Adrenal gland (tissue), 12 donors: ENCODE results near the gene ALPG. TPM values are rescaled to one million over a fixed set of nuclear protein-coding genes. Genes with fewer than 3 reads are reported as not detected.
A peak's percentile ranks its signal among the peaks of the same experiment; 100 is the strongest.
"Not testable (repeated sequence)": the region's sequence is repeated elsewhere in the genome, so short reads cannot be mapped to it uniquely, and the experiment has no call there.

ENCODE experiments used
- DNase-seq, 7 donors: peaks; one replicate each; pipeline ENCODE4 v3.0.0-alpha.2; 2019 to 2020
- H3K27ac ChIP-seq, 5 donors: fragments of 200-600 bp; sonication (generic) in 4 of 5; 1 replicate in 3 of 5; 2 replicates in 2 of 5; pipeline versions ENCODE4 v1.5.1 to v1.8.0; 2016 to 2020; ENCODE audit warnings: mild to moderate bottlenecking in 1 of 5
- H3K27me3 ChIP-seq: fragments of 200-600 bp; 2 replicates; pipeline ENCODE4 v1.8.0; 2021
- H3K36me3 ChIP-seq, 2 donors: fragments of 200-600 bp; replicated peaks in 1 of 2; 1 replicate in 1 of 2; 2 replicates in 1 of 2; pipeline versions ENCODE4 v1.5.1 to v1.8.0; 2018 to 2022
- H3K4me1 ChIP-seq, 2 donors: fragments of 200-600 bp; replicated peaks in 1 of 2; 1 replicate in 1 of 2; 2 replicates in 1 of 2; pipeline versions ENCODE4 v1.5.1 to v1.8.0; 2018 to 2021
- H3K4me3 ChIP-seq, 4 donors: fragments of 200-600 bp; sonication (generic) in 3 of 4; one replicate each; pipeline ENCODE4 v1.5.1; 2016 to 2018
- H3K9me3 ChIP-seq, 3 donors: fragments of 200-600 bp; sonication (generic) in 1 of 3; replicated peaks in 1 of 3; 1 replicate in 2 of 3; 2 replicates in 1 of 3; pipeline versions ENCODE4 v1.5.1 to v1.8.0; 2016 to 2021
- POLR2A ChIP-seq, 2 donors: fragments of 450-650 bp; IDR thresholded peaks; one replicate each; pipeline ENCODE4 v1.6.1; 2017; ENCODE audit warnings: antibody characterized with exemption in 2 of 2, mild to moderate bottlenecking in 2 of 2, moderate library complexity in 1 of 2
- WGBS, 4 donors: extraction: QIAGEN DNeasy Blood & Tissue Kit in 2 of 4; methylation state at CpG; one replicate each; pipeline versions ENCODE4 v1.1.5 to v1.1.7; 2013 to 2017; 5-methylcytosine and 5-hydroxymethylcytosine counted together
- intact Hi-C, 2 donors: fragments of 100-400 bp; cut with DNase I; formaldehyde crosslinking; loops; one replicate each; pipeline versions ENCODE4 v1.14.1 to v1.15.0; 2022 to 2023
- polyA plus RNA-seq, 3 donors: library from polyadenylated mRNA; stranded (reverse); fragments of 200-250 nt in 2 of 3; fragments of 350-450 nt in 1 of 3; fragmentation: Illumina TruSeq in 1 of 3; extraction: RNeasy Lipid Tissue Mini Kit (QIAGEN cat#74804) in 1 of 3; gene quantifications; one replicate each; pipeline ENCODE4 v1.2.3, GENCODE V29; 2013 to 2014
- total RNA-seq, 9 donors: library from RNA; depleted of rRNA in 4 of 9; stranded (reverse); fragments of >200 nt in 4 of 9; fragments of 120-200 nt in 1 of 9; fragmentation: NEBNext Ultra II Directional in 1 of 9; extraction: Animal tissue kit (Norgen Biotek cat#: 25700) in 1 of 9; gene quantifications; one replicate each; pipeline versions ENCODE4 v1.1.0 to v1.2.4, GENCODE V29; 2013 to 2023
- TF ChIP-seq, protein P1 (sequence below), 6 experiments: fragments of 450-650 bp in 4 of 6; fragments of 200-600 bp in 2 of 6; sonication (generic) in 1 of 6; IDR thresholded peaks; 1 replicate in 5 of 6; 2 replicates in 1 of 6; pipeline versions ENCODE4 v1.5.1 to v1.8.0; 2016 to 2021; ENCODE audit warnings: antibody characterized with exemption in 6 of 6, mild to moderate bottlenecking in 2 of 6, moderate library complexity in 1 of 6
- donor health status: healthy with polysubstance abuse.
- donor health status: Bipolar disorder and iron deficiency.
- donor health status: DM: yes; HTN: yes; CAD: no.
- donor health status: DM: no; HTN: no; CAD: no.
- donor health status: DM: no; HTN: no; CAD: no.
- donor health status: DM: yes; HTN: yes; CAD: no.

Gene ALPG
- total and polyA plus RNA-seq, 12 donors, result not detected

DNA sequence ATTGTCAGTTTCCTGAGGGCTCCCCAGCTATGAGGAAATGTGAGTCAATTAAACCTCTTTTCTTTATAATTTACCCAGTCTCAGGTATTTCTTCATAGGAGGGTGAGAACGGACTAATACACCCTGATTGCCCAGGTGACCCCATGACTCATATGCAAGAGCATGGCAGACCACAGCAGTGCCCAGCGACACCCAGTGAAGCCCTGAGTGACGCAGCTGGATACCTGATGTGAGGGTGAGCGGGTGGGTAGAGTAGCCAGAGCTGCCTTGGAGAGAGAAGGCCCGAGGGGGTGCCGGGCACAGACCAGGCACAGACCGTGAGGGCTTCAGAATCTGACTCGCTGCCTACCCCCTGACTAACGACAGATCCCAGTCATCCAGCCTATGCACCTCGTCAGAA is 15.4 kb downstream of the ALPG start:
- no peaks in the 10 kb centered on the region for H3K9me3 ChIP-seq
- H3K27me3 ChIP-seq, result peaks cover 45% of the 10 kb centered on the region
- H3K4me3 ChIP-seq, result no peak overlapping the region
- no peaks in the 10 kb centered on the region for H3K36me3 ChIP-seq
- 91 to 94% (median 92%) methylated on average over 10 of the region's 10 CpGs for WGBS, 4 donors
- no peak for DNase-seq
- intact Hi-C loops, result no loop called here
- peaks cover 0 to 19% of the 10 kb centered on the region in 2 donors for H3K4me1 ChIP-seq
- no peak overlapping the region for H3K27ac ChIP-seq
- no peak for TF ChIP-seq POLR2A (IDR thresholded peaks at IDR 0.05)
- TF ChIP-seq, protein P1, sequence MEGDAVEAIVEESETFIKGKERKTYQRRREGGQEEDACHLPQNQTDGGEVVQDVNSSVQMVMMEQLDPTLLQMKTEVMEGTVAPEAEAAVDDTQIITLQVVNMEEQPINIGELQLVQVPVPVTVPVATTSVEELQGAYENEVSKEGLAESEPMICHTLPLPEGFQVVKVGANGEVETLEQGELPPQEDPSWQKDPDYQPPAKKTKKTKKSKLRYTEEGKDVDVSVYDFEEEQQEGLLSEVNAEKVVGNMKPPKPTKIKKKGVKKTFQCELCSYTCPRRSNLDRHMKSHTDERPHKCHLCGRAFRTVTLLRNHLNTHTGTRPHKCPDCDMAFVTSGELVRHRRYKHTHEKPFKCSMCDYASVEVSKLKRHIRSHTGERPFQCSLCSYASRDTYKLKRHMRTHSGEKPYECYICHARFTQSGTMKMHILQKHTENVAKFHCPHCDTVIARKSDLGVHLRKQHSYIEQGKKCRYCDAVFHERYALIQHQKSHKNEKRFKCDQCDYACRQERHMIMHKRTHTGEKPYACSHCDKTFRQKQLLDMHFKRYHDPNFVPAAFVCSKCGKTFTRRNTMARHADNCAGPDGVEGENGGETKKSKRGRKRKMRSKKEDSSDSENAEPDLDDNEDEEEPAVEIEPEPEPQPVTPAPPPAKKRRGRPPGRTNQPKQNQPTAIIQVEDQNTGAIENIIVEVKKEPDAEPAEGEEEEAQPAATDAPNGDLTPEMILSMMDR (IDR thresholded peaks at IDR 0.05), result no peak

DNA sequence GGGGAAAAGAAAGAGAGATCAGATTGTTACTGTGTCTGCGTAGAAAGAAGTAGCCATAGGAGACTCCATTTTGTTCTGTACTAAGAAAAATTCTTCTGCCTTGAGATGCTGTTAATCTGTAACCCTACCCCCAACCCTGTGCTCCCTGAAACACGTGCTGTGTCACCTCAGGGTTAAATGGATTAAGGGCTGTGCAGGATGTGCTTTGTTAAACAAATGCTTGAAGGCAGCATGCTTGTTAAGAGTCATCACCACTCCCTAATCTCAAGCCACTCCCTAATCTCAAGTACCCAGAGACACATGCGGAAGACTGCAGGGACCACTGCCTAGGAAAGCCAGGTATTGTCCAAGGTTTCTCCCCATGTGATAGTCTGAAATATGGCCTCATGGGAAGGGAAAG is 16.4 kb downstream of the ALPG start:
- Histone ChIP-seq H3K4me1 (peaks cover 0 to 19% of the 10 kb centered on the region in 2 donors), H3K27me3 (peaks cover 45% of the 10 kb centered on the region)
- intact Hi-C loops, DNase-seq, H3K9me3 ChIP-seq, H3K36me3 ChIP-seq, H3K4me3 ChIP-seq, H3K27ac ChIP-seq: not testable (repeated sequence)
- 50 to 80% (median 59%) methylated on average over 2 to 3 of the region's 3 CpGs for WGBS, 4 donors

DNA sequence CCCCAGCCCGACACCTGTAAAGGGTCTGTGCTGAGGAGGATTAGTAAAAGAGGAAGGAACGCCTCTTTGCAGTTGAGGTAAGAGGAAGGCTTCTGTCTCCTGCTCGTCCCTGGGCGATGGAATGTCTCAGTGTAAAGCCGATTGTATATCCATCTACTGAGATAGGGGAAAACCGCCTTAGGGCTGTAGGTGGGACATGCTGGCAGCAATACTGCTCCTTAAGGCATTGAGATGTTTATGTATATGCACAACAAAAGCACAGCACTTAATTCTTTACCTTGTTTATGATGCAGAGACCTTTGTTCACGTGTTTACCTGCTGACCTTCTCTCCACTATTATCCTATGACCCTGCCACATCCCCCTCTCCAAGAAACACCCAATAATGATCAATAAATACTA is 16.8 kb downstream of the ALPG start:
- intact Hi-C loops, DNase-seq, H3K36me3 ChIP-seq, H3K9me3 ChIP-seq, H3K27ac ChIP-seq, H3K4me3 ChIP-seq: not testable (repeated sequence)
- 32 to 38% (median 35%) methylated on average over 6 to 7 of the region's 7 CpGs for WGBS, 4 donors
- Histone ChIP-seq H3K4me1 (peaks cover 0 to 19% of the 10 kb centered on the region in 2 donors), H3K27me3 (peaks cover 43% of the 10 kb centered on the region)

DNA sequence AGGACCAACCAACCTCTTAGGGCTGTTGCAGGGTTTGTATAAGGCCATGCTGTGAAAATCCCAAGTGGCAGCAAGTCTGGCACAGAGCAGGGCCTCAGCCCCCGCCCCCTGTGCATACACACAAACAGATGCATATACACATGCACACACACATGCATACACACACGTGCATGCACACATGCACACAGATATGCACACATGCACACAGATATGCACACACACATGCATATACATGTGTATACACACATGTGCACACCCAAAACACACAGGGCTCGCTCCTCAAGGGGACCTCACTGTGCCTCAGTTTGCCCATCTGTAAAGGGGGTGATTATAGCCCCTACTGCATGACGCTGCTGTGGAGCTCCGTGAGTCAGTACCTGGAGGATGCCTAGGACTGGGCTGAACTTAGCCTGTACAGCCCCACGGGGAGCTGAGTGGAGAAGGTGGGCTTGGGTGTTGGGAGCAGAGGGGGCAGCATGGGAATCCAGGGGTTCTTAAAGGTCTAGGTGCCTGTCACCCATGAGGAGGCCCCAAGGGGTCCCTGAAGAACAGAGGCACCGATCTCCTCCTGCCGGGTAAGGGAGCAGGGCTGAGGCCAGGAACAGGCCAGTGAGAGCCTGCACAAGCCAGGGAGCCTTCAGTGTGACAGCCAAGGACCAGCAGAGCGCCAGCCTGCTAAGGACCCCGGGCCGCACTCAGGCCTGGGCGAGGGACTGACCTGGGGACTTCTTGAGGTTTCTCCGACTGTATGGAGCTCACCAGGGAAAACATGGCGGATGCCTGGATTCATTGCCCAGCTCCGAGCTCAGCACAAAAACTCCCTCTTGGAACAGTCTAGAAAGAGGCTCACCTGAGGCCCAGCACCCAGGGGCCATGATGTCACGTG is 25.3 kb downstream of the ALPG start:
- Histone ChIP-seq H3K9me3 (no peaks in the 10 kb centered on the region), H3K27me3 (no peaks in the 10 kb centered on the region), H3K4me1 (no peaks in the 10 kb centered on the region), H3K36me3 (no peaks in the 10 kb centered on the region), H3K27ac (no peak overlapping the region), H3K4me3 (no peak overlapping the region)
- intact Hi-C loops, result no loop called here
- no peak for TF ChIP-seq POLR2A (IDR thresholded peaks at IDR 0.05)
- TF ChIP-seq, protein P1 (IDR thresholded peaks at IDR 0.05), result no peak
- 78 to 92% (median 89%) methylated on average over 12 to 16 of the region's 16 CpGs for WGBS, 4 donors
- peak in 1 of 7 donors; percentile 4 for DNase-seq

DNA sequence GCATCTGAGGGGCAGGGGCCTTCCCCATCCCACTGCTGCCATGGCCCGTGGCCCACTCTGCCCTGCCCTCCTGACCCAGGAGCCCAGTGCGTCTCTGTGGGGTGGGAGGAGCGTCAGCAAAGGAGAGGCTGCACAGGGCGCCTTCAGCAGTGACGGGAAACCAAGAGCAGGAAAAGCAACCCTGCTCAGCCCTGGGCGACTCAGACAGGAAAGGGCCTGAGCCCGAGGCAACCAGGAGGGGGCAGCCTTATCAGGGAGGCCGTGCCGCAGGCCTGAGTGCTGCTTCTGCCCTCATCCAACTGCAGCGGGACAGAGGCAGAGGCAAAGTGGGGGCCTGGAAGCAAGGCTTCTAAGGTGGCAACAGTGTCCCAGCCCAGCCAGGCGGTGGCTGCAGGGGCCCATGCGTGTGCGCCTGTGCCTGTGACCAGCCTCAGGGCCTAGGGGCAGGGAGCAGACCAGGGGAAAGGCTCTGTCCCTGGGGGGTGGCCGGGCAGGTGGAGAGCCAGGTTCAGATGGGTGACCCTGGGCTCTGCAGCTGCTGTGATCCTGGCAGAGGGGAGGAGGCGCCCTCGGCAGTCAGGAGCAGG is 26.0 kb downstream of the ALPG start:
- H3K4me3 ChIP-seq, result no peak overlapping the region
- no peak overlapping the region for H3K27ac ChIP-seq
- DNase-seq, result peak in 1 of 7 donors; percentile 4
- TF ChIP-seq POLR2A (IDR thresholded peaks at IDR 0.05), result no peak
- TF ChIP-seq, protein P1 (IDR thresholded peaks at IDR 0.05), result no peak
- no peaks in the 10 kb centered on the region for H3K9me3 ChIP-seq
- no peaks in the 10 kb centered on the region for H3K4me1 ChIP-seq
- WGBS, 4 donors, result 53 to 82% (median 78%) methylated on average over 2 to 16 of the region's 16 CpGs
- intact Hi-C loops, result no loop called here
- H3K27me3 ChIP-seq, result no peaks in the 10 kb centered on the region
- H3K36me3 ChIP-seq, result no peaks in the 10 kb centered on the region

DNA sequence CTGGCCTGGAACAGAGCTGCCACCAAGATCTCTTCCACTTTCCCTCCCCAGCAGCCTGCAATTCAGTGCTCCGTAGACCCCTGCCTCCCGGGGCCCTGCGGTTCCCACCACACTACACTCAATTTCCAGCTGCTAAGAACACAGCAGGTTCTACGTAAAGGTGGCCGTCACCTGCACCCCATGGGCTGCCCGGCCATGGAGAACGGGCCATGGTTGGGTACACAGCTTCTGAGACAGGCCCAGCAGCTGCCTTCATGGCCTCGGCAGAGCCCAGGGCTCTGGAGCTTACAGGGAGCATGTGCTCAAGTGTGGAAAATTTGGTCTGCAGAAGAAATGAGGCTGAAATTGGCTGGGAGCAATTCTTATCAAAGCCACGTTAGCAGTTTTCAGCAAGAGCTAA is 27.0 kb downstream of the ALPG start:
- WGBS, 4 donors, result 86 to 100% (median 90%) methylated on average over 5 to 9 of the region's 9 CpGs
- not testable (repeated sequence) for H3K27ac ChIP-seq

More for the DNA sequence above, 27.0 kb downstream of the ALPG start:
- H3K27me3 ChIP-seq, intact Hi-C loops, H3K4me3 ChIP-seq, H3K9me3 ChIP-seq, H3K4me1 ChIP-seq, H3K36me3 ChIP-seq, DNase-seq: not testable (repeated sequence)
